ENCODE data around the gene LSM12. TPM values are rescaled to one million over a fixed set of nuclear protein-coding genes. Genes with fewer than 3 reads are reported as not detected.

Gene LSM12
- total RNA-seq, 1 experiment from 2014 or later: 52.5 TPM

- POLR2A ChIA-PET (ENCODE audit: low non-redundant PET): no interaction called here
- Histone ChIP-seq H3K4me3 (ENCODE audit: low read depth, low read length, poor library complexity, severe bottlenecking) (no peak overlapping the region), H3K27me3 (replicated peaks; ENCODE audit: insufficient read depth, low read depth, low read length, poor library complexity) (no peaks in the 10 kb centered on the region), H3K4me1 (ENCODE audit: insufficient read depth, low read length, poor library complexity, severe bottlenecking) (peaks cover 25% of the 10 kb centered on the region), H3K36me3 (ENCODE audit: insufficient read depth, low read length, poor library complexity, severe bottlenecking) (peaks cover 3% of the 10 kb centered on the region), H3K9me3 (ENCODE audit: low read depth, low read length, poor library complexity, severe bottlenecking) (no peaks in the 10 kb centered on the region), H3K27ac (ENCODE audit: low read depth, low read length, poor library complexity, severe bottlenecking) (peak overlapping the region; percentile 97)
- TF ChIP-seq EZH2 (IDR thresholded peaks at IDR 0.05; ENCODE audit: borderline replicate concordance, low read depth, low read length, poor library complexity, severe bottlenecking): no peak
- no peak for TF ChIP-seq CTCF (conservative IDR thresholded peaks at IDR 0.05; ENCODE audit: low read depth, low read length)
- CTCF ChIA-PET: interaction anchor here (0.6 to 0.7 kb wide), 2 partner anchors 11 to 159 kb away, joined by 3 read pairs; no protein-coding TSS in a partner anchor
- no peak for DNase-seq (ENCODE audit: low spot score)
- intact Hi-C loops (cut with micrococcal nuclease; ENCODE audit: unreplicated experiment): no loop called here
- BruUV-seq (replicated peaks): no TSS peak
These were observed 28.4 kb upstream of the LSM12 start for GRCh38 chr17:44094701-44095387.

- DNase-seq (ENCODE audit: low spot score): no peak
- Histone ChIP-seq H3K27ac (ENCODE audit: low read depth, low read length, poor library complexity, severe bottlenecking) (no peak overlapping the region), H3K9me3 (ENCODE audit: low read depth, low read length, poor library complexity, severe bottlenecking) (no peaks in the 10 kb centered on the region), H3K4me1 (ENCODE audit: insufficient read depth, low read length, poor library complexity, severe bottlenecking) (peaks cover 25% of the 10 kb centered on the region), H3K27me3 (replicated peaks; ENCODE audit: insufficient read depth, low read depth, low read length, poor library complexity) (no peaks in the 10 kb centered on the region), H3K36me3 (ENCODE audit: insufficient read depth, low read length, poor library complexity, severe bottlenecking) (peaks cover 3% of the 10 kb centered on the region), H3K4me3 (ENCODE audit: low read depth, low read length, poor library complexity, severe bottlenecking) (no peak overlapping the region)
- intact Hi-C loops (cut with micrococcal nuclease; ENCODE audit: unreplicated experiment): no loop called here
- ChIA-PET CTCF (no interaction called here), POLR2A (ENCODE audit: low non-redundant PET) (no interaction called here)
- no TSS peak for BruUV-seq (replicated peaks)
- no peak for TF ChIP-seq EZH2 (IDR thresholded peaks at IDR 0.05; ENCODE audit: borderline replicate concordance, low read depth, low read length, poor library complexity, severe bottlenecking)
- TF ChIP-seq CTCF (conservative IDR thresholded peaks at IDR 0.05; ENCODE audit: low read depth, low read length): no peak
These were observed 26.9 kb upstream of the LSM12 start for GRCh38 chr17:44093231-44093900.

GRCh38 chr17:44092051-44092450 lies 25.6 kb upstream of the LSM12 start:
- DNase-seq (ENCODE audit: low spot score): no peak
- Histone ChIP-seq H3K27ac (ENCODE audit: low read depth, low read length, poor library complexity, severe bottlenecking) (no peak overlapping the region), H3K4me1 (ENCODE audit: insufficient read depth, low read length, poor library complexity, severe bottlenecking) (peaks cover 32% of the 10 kb centered on the region), H3K4me3 (ENCODE audit: low read depth, low read length, poor library complexity, severe bottlenecking) (no peak overlapping the region), H3K9me3 (ENCODE audit: low read depth, low read length, poor library complexity, severe bottlenecking) (no peaks in the 10 kb centered on the region), H3K36me3 (ENCODE audit: insufficient read depth, low read length, poor library complexity, severe bottlenecking) (peaks cover 3% of the 10 kb centered on the region), H3K27me3 (replicated peaks; ENCODE audit: insufficient read depth, low read depth, low read length, poor library complexity) (no peaks in the 10 kb centered on the region)
- no TSS peak for BruUV-seq (replicated peaks)
- CTCF ChIA-PET: no interaction called here
- intact Hi-C loops (cut with micrococcal nuclease; ENCODE audit: unreplicated experiment): no loop called here
- POLR2A ChIA-PET (ENCODE audit: low non-redundant PET): no interaction called here
- no peak for TF ChIP-seq EZH2 (IDR thresholded peaks at IDR 0.05; ENCODE audit: borderline replicate concordance, low read depth, low read length, poor library complexity, severe bottlenecking)
- no peak for TF ChIP-seq CTCF (conservative IDR thresholded peaks at IDR 0.05; ENCODE audit: low read depth, low read length)
